Neural cell (in vitro differentiated cells): Measurements from ENCODE around the gene ALB.

ENCODE experiments used
- CTCF ChIP-seq: fragments of 450-650 bp; IDR thresholded peaks from 2 replicates; pipeline ENCODE4 v1.5.1; 2014; ENCODE audit warnings: antibody characterized with exemption, mild to moderate bottlenecking, moderate library complexity; ENCODE audit not compliant: poor library complexity, severe bottlenecking
- EP300 ChIP-seq: fragments of 450-650 bp; conservative IDR thresholded peaks from 2 replicates; pipeline ENCODE4 v1.6.1; 2014; ENCODE audit warnings: antibody characterized with exemption, mild to moderate bottlenecking, moderate library complexity; ENCODE audit not compliant: poor library complexity, severe bottlenecking
- RAD21 ChIP-seq: fragments of 450-650 bp; conservative IDR thresholded peaks from 2 replicates; pipeline ENCODE4 v1.6.1; 2014; ENCODE audit warnings: antibody characterized with exemption, mild to moderate bottlenecking, moderate library complexity
- SMC3 ChIP-seq: fragments of 450-650 bp; conservative IDR thresholded peaks from 2 replicates; pipeline ENCODE4 v1.6.1; 2014; ENCODE audit warnings: antibody characterized with exemption, mild to moderate bottlenecking, moderate library complexity; ENCODE audit not compliant: poor library complexity
- TAF1 ChIP-seq: IDR thresholded peaks from 2 replicates; pipeline ENCODE4 v1.6.1; 2012; ENCODE audit warnings: low read depth

GRCh38 chr4:73408181-73408867 lies 4.2 kb downstream of the ALB start:
- TF ChIP-seq CTCF (no peak), EP300 (no peak), TAF1 (no peak), SMC3 (no peak), RAD21 (no peak)
